HG03066 (cell line): Measurements from ENCODE around the gene PIK3R6.
"Not testable (repeated sequence)": the region's sequence is repeated elsewhere in the genome, so short reads cannot be mapped to it uniquely, and the experiment has no call there.

ENCODE experiments used
- ATAC-seq: cut with Tn5 transposase; IDR thresholded peaks from one replicate; pipeline ENCODE4 v1.9.1; 2021; ENCODE audit warnings: low read depth; ENCODE audit not compliant: unreplicated experiment

PIK3R6 gene

DNA sequence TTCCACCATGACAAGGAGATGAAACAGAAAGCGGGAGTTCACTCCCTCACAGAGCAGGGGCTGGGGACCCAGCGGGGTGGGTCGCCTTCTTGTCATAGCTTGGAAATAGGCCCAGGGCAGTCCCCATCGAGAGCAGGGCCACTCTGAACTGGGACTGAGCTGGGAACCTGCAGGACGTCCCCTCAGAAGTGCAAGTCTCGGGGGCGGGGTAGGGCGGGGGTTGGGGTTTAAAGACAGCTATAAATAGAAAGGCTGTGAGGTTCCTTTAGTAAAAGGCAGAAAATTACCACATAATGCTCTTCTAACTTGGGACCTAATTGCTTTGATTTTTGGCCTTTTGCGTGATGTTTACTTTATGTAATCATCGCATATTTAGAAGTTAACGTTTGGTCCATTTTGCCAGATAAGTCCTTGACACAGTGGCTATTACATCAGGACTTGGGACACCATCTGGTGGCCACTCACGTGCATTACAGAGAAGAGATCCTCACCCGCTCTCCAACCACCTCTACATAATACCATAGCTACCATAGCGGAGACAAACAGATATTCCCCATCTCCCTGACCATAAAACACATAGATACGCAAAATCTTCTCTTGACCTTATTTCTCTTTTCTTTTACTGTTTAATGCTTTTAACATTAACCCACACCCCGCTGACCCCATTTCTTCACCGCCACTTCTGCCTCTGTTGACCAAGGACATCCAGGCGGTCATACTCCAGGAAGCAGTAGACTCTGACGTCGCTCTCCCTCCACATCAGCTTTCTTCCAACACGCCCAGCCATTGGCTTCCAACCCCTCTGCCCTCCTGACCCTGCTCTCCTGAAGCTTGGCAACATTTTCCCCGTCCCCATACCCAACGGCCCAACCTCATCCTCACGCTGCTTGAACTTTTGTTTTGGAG lies 27.5 kb upstream of the PIK3R6 start:
- ATAC-seq: no peak

DNA sequence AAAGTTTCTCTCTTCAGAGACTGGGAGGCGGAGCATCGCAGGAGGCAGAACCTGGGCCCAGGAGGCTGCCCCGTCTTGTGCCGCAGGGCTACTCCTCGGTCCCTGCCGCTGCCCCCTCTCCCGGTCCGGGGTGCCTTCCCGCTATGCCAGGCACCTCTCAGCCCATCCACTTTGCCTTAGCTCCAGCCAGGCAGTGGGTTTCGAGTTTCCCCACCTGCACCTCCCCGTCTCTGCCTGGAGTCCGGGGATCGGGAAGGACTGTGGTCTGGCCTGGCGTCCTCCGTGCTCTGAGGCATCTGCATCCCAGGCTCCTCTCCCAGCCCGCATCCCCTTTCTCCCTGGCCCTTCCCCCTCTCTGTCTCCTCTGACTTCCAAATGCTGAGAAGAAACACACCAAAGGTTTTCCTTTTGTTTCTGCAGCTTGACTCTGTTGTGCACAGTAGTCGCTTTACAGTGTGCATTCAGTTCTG lies 26.8 kb upstream of the PIK3R6 start:
- ATAC-seq: no peak

DNA sequence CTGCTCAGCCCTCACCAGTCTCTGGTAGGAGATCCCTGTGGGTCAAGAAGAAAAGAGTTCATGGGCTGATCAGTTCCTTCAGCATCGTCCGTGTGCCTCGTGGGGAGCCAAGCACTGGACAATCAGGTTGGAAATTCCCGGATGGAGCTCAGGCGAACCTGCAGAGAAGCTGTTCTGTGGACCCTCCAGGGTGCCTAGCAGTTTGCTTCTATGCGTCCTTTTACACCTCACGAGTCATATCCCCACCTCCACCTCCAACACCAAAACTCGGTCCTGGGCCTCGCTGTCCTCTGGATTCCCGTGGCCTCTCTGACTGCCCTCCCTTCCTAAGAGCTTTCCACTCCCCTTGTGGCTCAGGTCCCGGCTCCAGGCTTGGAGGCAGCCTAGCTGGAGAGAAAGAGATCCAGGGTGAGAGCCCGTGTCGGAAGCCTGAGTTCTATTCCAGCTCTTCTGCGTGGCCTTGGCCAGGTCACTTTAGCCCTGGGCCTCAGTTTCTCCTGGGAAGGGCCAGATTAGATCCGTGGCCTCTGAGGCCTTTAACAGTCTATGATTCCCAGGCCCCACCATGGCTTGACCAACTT lies 26.2 kb upstream of the PIK3R6 start:
- no peak for ATAC-seq

DNA sequence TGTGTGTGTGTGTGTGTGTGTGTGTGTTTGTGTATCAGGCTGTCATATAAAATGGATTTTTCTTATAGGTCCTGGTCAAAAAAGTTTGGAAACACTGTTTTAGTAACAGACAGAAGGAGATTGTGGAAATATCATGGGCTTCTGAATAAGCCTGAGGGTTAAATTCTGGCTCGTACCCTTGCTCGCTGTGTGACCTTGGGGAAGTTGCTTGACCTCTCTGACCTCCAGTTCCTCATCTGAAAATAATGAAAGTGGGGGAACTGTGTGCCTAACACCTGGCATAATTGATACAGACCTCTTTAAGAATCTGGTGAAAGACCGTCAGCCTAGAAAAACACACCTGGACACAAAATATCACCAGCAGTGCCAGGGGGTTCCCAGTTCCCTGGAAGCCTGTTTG lies 25.6 kb upstream of the PIK3R6 start:
- no peak for ATAC-seq

DNA sequence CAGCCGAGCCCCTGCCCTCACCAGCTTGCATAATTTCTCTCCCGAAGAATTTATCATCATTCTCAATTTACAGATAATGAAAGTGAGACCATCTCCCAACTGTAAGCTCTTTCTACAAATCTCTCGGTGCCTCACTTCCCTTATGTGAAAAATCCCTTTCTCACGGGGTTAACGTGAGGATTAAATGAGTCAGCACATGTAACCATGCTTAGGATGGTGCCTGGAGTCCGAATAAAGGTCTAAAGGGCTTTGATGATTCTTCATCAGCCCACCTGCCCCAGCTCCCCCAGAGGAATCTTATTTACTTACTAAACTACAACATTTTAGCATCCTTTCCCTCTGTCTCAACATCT lies 24.8 kb upstream of the PIK3R6 start:
- no peak for ATAC-seq

DNA sequence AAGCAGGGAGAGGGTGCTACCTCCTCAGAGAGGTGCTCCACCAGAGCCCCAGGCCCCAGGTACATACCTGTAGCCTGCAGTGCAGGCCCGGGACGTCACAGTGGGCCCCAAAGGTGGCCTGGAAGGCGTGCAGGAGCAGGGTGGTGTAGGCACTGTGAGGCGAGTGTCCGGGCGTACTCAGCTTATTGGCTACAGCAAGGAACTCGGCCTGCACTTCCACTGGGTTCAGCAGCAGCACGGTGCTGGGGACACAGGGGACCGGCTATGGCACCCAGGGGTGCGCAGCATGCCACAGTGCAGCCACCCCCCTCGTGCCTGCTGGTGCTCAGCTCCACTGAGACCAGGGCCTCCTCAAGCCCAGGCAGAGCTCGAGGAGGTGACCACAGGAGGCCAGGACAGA lies 23.2 kb upstream of the PIK3R6 start:
- no peak for ATAC-seq

DNA sequence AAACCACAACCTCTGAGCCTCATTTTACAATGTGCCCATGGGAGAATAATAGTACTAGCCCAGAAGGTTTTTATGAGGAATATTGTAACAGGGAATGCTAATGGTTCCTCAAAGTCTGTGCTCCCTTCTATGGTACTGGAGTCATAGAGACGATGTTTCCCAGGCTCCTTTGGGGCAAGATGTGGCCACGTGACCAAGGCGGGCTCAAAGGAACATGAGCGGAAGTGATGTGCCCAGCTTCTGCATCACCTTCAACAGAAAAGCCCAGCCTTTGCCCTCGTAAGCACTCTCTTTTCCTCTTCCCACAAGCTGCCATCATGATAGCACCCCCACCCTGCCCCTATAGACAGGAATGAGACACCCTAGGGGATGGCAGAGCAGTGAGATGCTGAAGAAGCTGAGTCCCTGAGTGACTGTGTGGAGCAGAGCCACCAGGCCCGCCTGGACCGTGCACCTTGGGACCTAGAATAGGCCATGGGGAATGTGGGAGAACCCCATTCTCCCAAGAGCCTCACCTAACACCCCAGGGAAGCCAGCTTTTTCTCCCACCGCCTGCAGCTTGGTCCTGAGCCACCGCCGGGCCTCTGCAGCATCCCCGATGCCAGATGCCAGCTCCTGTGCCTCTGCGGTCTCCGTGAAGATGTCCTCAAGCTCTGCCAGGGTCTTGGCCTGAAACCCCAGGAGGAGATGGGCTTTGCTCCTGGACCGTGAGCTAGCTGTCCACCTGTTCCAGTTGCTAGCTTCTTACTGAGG lies 22.2 kb upstream of the PIK3R6 start:
- ATAC-seq: no peak

DNA sequence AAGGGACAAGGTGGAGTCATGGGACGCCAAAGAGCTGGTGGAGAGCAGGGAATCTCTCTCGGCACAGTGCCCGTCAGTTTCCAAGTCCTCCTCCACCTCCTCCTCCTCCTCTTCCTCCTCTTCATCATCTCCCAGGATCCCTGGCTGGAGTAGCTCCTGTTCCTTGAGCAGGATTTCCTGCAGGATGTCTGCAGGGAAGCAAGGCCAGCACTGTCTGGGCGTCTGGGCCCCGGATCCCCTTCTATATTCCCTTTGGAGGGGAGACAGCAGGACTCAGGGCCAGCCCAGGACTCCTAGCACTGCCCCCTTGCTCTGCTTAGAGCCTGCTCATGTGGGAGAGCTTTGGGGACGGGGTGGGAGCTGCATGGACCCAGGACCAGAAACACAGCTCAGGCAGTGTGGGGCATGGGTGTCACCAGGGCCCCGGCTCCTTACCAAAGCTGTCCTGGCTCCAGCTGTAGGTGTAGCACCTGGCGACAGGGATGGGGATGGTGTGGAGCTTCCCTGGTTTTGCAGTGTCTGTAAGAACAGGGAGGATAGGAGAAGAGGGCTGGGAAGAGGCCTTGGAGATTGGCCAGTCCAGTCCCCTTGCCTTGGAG lies 21.3 kb upstream of the PIK3R6 start:
- no peak for ATAC-seq

DNA sequence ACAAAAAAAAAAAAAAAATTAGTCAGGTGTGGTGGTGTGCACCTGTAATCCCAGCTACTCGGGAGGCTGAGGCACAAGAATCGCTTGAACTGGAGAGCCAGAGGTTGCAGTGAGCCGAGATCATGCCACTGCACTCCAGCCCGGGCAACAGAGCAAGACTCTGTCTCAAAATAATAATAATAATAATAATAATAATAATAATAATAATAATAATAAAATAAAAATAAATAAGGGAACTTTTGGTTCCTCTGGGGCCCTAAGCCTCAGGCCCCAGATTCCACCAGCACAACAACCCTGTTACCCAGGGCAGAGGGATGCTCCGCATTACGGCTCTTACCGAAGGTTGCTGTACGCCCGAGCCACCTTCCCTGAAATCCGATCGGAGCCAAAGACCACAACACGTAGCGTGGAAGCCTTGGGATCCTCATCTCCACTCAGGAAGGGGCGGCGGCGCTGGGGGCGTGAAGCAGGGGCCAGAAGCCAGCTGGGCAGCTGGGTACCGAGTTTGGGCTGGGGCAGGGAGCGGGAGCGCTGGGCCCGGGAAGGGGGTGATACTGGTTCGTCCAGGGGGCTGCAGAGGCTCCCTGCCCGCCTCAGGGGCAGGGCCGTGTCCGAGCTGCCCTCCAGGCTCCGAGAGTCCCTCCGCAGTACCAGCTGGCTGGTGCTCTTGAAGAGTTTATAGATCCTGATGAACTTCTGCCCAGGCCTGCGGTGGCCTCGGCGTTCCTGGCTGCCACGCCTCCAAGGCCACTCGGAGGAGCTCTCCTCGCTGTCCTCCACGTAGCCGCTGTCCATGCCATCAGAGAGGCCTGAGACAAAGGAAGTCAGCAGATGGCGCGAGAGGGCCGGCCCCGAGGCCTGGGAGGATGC lies 20.6 kb upstream of the PIK3R6 start:
- ATAC-seq: no peak

DNA sequence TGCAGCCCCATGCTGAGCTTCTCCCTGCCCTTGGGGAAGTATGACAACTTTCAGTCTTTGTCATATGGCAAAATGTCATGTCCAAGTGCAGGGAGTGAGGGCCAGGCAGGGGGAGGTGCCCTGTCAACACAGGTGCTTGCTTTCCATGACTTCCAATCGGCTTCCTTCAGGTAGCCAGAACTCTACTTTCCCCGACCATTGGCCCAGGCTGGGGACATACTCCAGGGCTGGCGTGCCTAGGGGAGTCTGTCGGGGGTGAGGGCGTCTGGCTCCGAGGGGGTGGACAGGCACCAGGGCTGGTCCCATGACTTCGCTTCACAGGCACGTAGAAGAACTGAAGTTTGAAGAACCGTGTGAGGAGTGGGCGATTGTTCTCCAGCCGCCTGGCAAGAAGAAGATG lies 19.8 kb upstream of the PIK3R6 start:
- ATAC-seq: no peak

DNA sequence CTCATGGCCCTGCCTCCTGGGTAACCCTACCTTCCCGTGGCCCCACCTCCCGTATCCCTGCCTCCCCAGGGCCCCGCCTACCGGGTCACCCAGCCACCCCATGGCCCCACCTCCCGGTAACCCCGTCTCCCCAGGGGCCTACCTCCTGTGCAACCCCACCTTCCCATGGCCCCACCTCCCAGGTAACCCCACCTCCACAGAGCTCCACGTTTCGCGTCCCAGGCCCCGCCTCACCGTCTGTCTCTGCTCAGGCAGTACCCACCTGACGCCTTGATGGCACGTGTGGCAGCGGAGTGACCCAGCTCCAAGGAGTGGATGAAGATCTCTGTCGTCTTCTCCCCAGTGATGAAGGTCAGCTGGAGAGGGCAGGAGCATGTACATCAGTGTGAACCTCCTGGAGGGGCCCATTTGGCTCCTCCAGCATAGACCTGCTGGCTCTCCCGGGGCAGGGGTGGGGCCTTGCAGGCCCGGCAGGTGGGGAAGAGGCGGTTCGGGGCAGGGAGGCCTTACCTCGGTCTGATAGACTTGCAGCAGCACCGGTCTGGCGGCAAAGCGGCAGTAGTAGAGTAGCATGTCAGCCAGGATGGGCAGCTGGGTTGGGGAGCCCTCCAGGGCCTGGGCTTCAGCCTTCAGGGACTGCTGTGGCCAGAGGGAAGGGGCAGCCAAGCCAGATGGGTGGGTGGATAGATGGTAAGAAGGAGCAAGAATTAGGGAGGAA lies 18.7 kb upstream of the PIK3R6 start:
- ATAC-seq: no peak

DNA sequence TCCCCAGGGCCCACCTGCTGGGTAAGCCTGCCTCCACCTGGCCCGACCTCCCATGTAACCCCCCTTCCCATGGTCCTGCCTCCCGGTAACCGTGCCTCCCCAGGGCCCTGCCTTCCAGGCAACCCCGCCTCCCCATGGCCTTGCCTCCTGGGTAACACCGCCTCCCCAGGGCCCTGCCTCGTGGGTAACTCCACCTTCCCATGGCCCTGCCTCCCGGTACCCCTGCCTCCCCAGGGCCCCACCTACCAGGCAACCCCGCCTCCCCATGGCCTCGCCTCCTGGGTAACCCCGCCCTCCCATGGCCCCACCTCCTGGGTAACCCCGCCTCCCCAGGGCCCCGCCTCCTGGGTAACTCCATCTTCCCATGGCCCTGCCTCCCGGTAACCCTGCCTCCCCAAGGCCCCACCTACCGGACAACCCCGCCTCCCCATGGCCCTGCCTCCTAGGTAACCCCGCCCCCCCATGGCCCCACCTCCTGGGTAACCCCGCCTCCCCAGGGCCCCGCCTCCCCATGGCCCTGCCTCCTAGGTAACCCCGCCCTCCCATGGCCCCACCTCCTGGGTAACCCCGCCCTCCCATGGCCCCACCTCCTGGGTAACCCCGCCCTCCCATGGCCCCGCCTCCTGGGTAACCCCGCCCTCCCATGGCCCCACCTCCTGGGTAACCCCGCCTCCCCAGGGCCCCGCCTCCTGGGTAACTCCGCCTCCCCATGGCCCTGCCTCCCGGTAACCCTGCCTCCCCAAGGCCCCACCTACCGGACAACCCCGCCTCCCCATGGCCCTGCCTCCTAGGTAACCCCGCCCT lies 17.9 kb upstream of the PIK3R6 start:
- not testable (repeated sequence) for ATAC-seq

DNA sequence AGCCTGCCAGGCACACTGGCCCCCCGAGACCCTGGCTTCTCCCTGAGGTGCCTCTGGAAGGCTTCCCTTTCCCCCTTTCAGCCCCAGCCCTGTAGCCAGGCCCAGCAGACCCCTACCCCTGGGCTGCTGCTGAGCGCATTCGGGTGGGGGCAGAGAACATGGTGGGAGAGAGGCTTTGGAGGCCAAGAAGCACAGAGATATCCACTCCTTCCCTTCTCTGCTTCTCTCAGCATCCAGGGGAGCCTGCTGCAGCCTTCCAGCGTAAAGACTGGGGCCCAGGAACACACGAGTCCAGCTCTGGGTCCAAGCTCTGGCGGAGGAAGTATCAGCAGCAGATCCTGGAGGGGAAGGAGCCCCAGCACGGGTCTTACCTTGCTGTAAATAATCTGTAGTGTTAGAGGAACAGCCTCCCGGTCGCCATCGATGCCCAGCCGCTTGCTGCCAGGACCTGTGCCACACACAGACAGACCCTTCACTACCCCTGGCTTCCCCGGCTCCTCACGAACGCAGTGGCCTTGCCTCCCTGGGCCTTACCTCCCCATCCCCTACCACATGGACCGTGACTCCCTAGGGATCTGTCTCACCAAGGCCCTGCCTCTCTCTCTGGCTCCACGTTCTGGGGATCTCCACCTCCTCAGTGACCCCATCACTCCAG lies 17.0 kb upstream of the PIK3R6 start:
- no peak for ATAC-seq

DNA sequence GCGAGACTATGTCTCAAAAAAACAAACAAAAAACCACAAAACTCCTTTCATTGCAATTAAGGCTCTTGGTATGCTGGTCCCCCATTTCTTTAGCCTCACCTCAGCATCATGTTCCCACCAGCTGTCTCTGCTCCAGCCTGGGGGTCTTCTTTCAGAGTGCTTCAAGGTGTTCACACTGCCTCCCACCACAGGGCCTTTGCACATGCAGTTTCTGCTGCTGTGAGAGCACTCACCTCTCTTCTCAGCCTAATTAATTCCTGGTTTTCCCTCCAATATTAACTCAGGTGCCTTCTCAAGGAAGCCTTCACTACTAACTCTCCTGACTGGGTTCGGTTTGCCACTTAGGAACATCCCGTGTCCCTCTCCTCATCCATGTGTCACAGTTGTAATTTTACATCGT lies 15.9 kb upstream of the PIK3R6 start:
- ATAC-seq: no peak

DNA sequence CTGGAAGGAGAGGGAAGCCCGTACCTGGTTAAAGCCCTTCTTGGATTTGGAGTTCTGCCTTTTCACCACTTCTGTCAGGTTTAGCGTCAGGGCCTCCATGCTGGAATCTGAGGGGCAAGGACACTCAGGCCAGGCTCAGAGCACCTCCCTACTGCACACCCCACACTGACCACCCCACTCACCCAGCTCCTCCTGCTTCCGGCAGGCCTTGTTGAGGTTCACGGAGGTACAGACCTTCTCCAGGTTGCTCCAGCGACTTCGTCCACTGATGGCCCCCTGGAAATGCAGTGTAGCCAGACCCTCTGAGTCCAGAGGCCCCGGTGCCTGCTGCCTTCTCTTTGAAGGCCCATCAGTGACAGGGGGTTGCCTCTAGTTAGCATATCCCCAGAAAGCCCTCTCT lies 14.1 kb upstream of the PIK3R6 start:
- ATAC-seq: no peak

DNA sequence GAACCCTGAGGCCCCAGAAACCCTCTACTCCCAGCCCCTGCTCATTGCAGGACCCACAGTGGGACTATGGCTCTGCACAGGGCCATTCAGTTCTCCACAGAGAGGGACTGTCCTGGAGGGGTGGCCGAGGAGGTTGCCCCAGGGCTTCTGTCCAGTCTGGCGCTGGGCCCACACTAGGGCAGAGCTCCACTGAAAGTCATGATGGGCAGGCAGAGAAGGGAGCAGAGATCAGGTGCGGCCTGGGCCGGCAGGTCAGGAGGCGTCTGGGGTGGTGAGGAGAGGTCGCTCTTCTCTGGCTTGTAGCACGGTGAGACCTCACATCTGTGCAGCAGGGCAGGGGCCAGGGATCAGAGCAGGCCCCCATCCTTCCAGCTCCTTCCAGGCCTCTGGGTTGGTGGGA lies 13.0 kb upstream of the PIK3R6 start:
- no peak for ATAC-seq

DNA sequence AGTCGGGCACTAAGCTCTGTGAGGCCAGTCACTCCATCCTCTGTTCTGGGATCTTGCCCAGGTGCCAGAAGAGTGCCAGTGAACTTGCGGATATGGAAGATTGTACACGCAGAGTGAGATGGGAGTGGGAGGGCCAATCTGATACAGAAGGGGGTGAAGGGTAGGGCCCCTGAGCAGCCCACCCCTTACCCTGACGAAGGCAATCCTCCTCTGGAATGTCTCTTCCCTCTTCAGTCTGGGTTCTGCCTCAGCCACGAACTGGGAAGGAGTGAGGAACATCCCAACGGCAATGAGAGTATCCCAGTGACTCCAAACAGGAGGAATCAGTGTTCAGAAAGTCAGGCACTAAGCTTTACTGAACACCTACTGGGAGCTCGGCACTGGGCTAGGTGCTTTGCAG lies 11.9 kb upstream of the PIK3R6 start:
- no peak for ATAC-seq

DNA sequence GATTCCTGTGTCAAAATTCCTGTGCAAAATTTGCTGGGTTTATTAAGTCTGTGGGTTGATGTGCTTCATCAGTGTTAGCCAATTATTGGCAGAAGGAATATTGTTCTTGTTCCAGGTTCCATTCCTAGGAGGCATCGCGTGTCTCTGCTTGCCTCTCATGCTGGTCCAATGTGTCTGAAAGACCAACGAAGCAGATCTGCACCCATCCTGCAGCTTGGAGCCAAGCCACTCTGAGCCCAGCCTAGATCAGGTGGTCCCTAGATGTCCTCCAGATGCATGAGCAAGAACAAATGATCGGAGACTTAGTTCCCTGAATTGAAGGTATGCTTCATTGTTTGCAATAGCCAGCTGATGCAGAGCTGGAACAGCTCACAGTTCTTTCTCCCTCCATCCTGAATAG lies 10.5 kb upstream of the PIK3R6 start:
- no peak for ATAC-seq
